PC-9 (cell line): ENCODE measurements around the gene COL8A2. TPM values are rescaled to one million over a fixed set of nuclear protein-coding genes. Genes with fewer than 3 reads are reported as not detected.

ENCODE experiments used
- BruUV-seq: library from RNA; stranded (reverse); fragments of 400-500 nt; replicated peaks from 2 replicates; lab custom pipeline; 2021; lab: Mats Ljungman, UMichigan
- CTCF ChIA-PET: fragments of 300-600 bp; sonication (Branson Sonifier 250); formaldehyde crosslinking; loops from one replicate; lab custom pipeline; 2022; ENCODE audit warnings: antibody characterized with exemption; lab: Charles Lee
- POLR2A ChIA-PET: fragments of 300-600 bp; sonication (Branson Sonifier 250); formaldehyde crosslinking; loops from one replicate; lab custom pipeline; 2022; ENCODE audit warnings: antibody characterized with exemption; ENCODE audit not compliant: unreplicated experiment; lab: Charles Lee
- DNase-seq, 2 experiments: peaks; one replicate each; pipeline versions ENCODE4 v3.0.0 to v3.0.0-alpha.2; 2015 to 2022; ENCODE audit warnings: mixed read lengths in 1 of 2
- H2AFZ ChIP-seq: fragments of 200-600 bp; sonication (generic); 2 replicates; pipeline ENCODE4 v1.8.1; 2017; ENCODE audit warnings: antibody characterized with exemption
- H3F3A ChIP-seq: fragments of 200-600 bp; sonication (generic); 2 replicates; pipeline ENCODE4 v1.8.1; 2017; ENCODE audit warnings: antibody characterized with exemption, mild to moderate bottlenecking, low read depth; ENCODE audit not compliant: insufficient read depth
- H3K27ac ChIP-seq: fragments of 200-600 bp; sonication (generic); 2 replicates; pipeline ENCODE4 v1.6.1; 2016; ENCODE audit warnings: mixed run types
- H3K27me3 ChIP-seq: fragments of 200-600 bp; sonication (generic); 2 replicates; pipeline ENCODE4 v1.6.1; 2016; ENCODE audit warnings: low read depth, mixed run types; ENCODE audit not compliant: insufficient read depth
- H3K36me3 ChIP-seq: fragments of 200-600 bp; sonication (generic); 2 replicates; pipeline ENCODE4 v1.6.1; 2016; ENCODE audit warnings: low read depth, mixed run types
- H3K4me1 ChIP-seq: fragments of 200-600 bp; sonication (generic); replicated peaks from 2 replicates; pipeline ENCODE4 v1.6.1; 2016; ENCODE audit warnings: mixed run types; ENCODE audit not compliant: insufficient read depth
- H3K4me2 ChIP-seq: fragments of 200-600 bp; sonication (generic); 2 replicates; pipeline ENCODE4 v1.6.1; 2017; ENCODE audit warnings: mixed run types
- H3K4me3 ChIP-seq: fragments of 200-600 bp; sonication (generic); 2 replicates; pipeline ENCODE4 v1.6.1; 2016; ENCODE audit warnings: mixed run types
- H3K79me2 ChIP-seq: fragments of 200-600 bp; sonication (generic); 2 replicates; pipeline ENCODE4 v1.6.1; 2017; ENCODE audit warnings: low read depth, mixed run types
- H3K9me2 ChIP-seq: fragments of 200-600 bp; sonication (generic); 2 replicates; pipeline ENCODE4 v1.8.1; 2017; ENCODE audit warnings: mild to moderate bottlenecking; ENCODE audit not compliant: insufficient read depth
- H3K9me3 ChIP-seq: fragments of 200-600 bp; sonication (generic); 2 replicates; pipeline ENCODE4 v1.8.1; 2016; ENCODE audit warnings: low read depth; ENCODE audit not compliant: insufficient read depth
- H4K20me1 ChIP-seq: fragments of 200-600 bp; sonication (generic); 2 replicates; pipeline ENCODE4 v1.8.1; 2017; ENCODE audit not compliant: insufficient read depth
- CTCF ChIP-seq: fragments of 200-600 bp; sonication (generic); conservative IDR thresholded peaks from 2 replicates; pipeline ENCODE4 v1.6.1; 2017; ENCODE audit warnings: mixed run types, antibody characterized with exemption, mild to moderate bottlenecking, moderate library complexity
- EZH2 ChIP-seq: fragments of 200-600 bp; sonication (generic); IDR thresholded peaks from 2 replicates; pipeline ENCODE4 v1.8.0; 2017; ENCODE audit warnings: antibody characterized with exemption, low read depth
- intact Hi-C: fragments of 100-400 bp; cut with micrococcal nuclease; formaldehyde crosslinking; loops from one replicate; pipeline ENCODE4 v1.10.0; 2022; ENCODE audit not compliant: unreplicated experiment
- total RNA-seq: library from RNA; stranded (reverse); gene quantifications from 2 replicates; pipeline ENCODE4 v1.2.3, GENCODE V29; 2021

Gene COL8A2
- total RNA-seq, 1 experiment from 2014 or later = 0.20 TPM

- H3F3A ChIP-seq = peaks cover 5% of the 10 kb centered on the region; the same call in 1 of the 2 replicates
- DNase-seq = no peak
- TF ChIP-seq CTCF = no peak
- no peak for TF ChIP-seq EZH2
- ChIA-PET CTCF (no interaction called here), POLR2A (interaction anchor here (0.6 kb wide), 1 partner anchor 136 kb away, joined by 5 read pairs; no protein-coding TSS in a partner anchor)
- intact Hi-C loops = no loop called here
- no peak overlapping the region for H3K27ac ChIP-seq
- no TSS peak for BruUV-seq
- H3K9me3 ChIP-seq = no peaks in the 10 kb centered on the region
- H2AFZ ChIP-seq = no peak overlapping the region
- no peaks in the 10 kb centered on the region; the same call in 1 of the 2 replicates for H4K20me1 ChIP-seq
- H3K36me3 ChIP-seq = no peaks in the 10 kb centered on the region
- H3K9me2 ChIP-seq = no peaks in the 10 kb centered on the region
- no peaks in the 10 kb centered on the region for H3K79me2 ChIP-seq
- peaks cover 17% of the 10 kb centered on the region for H3K4me1 ChIP-seq
- no peak overlapping the region for H3K4me3 ChIP-seq
- H3K27me3 ChIP-seq = no peaks in the 10 kb centered on the region
- no peak overlapping the region for H3K4me2 ChIP-seq
These were observed 12.2 kb downstream of the COL8A2 start for GRCh38 chr1:36112823-36113222.

- H3K9me3 ChIP-seq = no peaks in the 10 kb centered on the region
- no peaks in the 10 kb centered on the region for H3K9me2 ChIP-seq
- BruUV-seq = no TSS peak
- H3K27ac ChIP-seq = no peak overlapping the region
- DNase-seq = no peak
- no peak for TF ChIP-seq CTCF
- no peak for TF ChIP-seq EZH2
- CTCF ChIA-PET = no interaction called here
- peaks cover 17% of the 10 kb centered on the region for H3K4me1 ChIP-seq
- no peaks in the 10 kb centered on the region; the same call in 1 of the 2 replicates for H3F3A ChIP-seq
- H3K4me2 ChIP-seq = no peak overlapping the region
- intact Hi-C loops = no loop called here
- no peaks in the 10 kb centered on the region for H4K20me1 ChIP-seq
- no peaks in the 10 kb centered on the region for H3K79me2 ChIP-seq
- POLR2A ChIA-PET = no interaction called here
- H3K27me3 ChIP-seq = no peaks in the 10 kb centered on the region
- H3K36me3 ChIP-seq = no peaks in the 10 kb centered on the region
- no peak overlapping the region for H2AFZ ChIP-seq
- no peak overlapping the region for H3K4me3 ChIP-seq
These were observed 13.9 kb downstream of the COL8A2 start for GRCh38 chr1:36111151-36111550.

GRCh38 chr1:36109041-36109679, 15.9 kb downstream of the COL8A2 start:
- Histone ChIP-seq H3K4me1 (peaks cover 17% of the 10 kb centered on the region), H4K20me1 (no peaks in the 10 kb centered on the region), H3K9me2 (no peaks in the 10 kb centered on the region), H3K79me2 (no peaks in the 10 kb centered on the region), H3K9me3 (no peaks in the 10 kb centered on the region), H3K36me3 (no peaks in the 10 kb centered on the region), H3K4me3 (no peak overlapping the region), H3K4me2 (peak overlapping the region; percentile 70), H3K27me3 (no peaks in the 10 kb centered on the region), H3K27ac (no peak overlapping the region), H2AFZ (peak overlapping the region; percentile 78), H3F3A (no peaks in the 10 kb centered on the region; the same call in 1 of the 2 replicates)
- no peak for TF ChIP-seq EZH2
- no peak for TF ChIP-seq CTCF
- intact Hi-C loops = no loop called here
- POLR2A ChIA-PET = no interaction called here
- CTCF ChIA-PET = interaction anchor here (0.6 to 0.7 kb wide), 3 partner anchors 9 to 191 kb away, joined by 3 to 6 read pairs (median 5); no protein-coding TSS in a partner anchor
- BruUV-seq = no TSS peak
- peak; percentile 63 to 77 for DNase-seq
